Bone marrow (tissue), 2 donors: ENCODE data around the gene RFPL4AL1.
"Not testable (repeated sequence)": the region's sequence is repeated elsewhere in the genome, so short reads cannot be mapped to it uniquely, and the experiment has no call there.

ENCODE experiments used
- DNase-seq, 2 donors: peaks; one replicate each; lab custom pipeline; 2025; lab: John Stamatoyannopoulos, UW

Gene RFPL4AL1

GRCh38 chr19:55768818-55769217 lies at the start of gene RFPL4AL1:
RFPL4AL1 (plus strand) TSS chr19:55769118; CDS start chr19:55771805, 2,687 bp downstream.
- DNase-seq, result not testable (repeated sequence)

GRCh38 chr19:55720214-55720746 lies 48.6 kb upstream of the RFPL4AL1 start:
- DNase-seq, result no peak

- no peak for DNase-seq
Observed at GRCh38 chr19:55720801-55721200, 48.1 kb upstream of the RFPL4AL1 start.

GRCh38 chr19:55723491-55723890 lies 45.4 kb upstream of the RFPL4AL1 start:
- DNase-seq, result no peak

- DNase-seq, result not testable (repeated sequence)
Observed at GRCh38 chr19:55730378-55730777, 38.5 kb upstream of the RFPL4AL1 start.

GRCh38 chr19:55738302-55738701 lies 30.6 kb upstream of the RFPL4AL1 start, which contains the start of gene NLRP9:
NLRP9 (minus strand) TSS chr19:55738402; CDS start chr19:55738374, 28 bp downstream.
- no peak for DNase-seq

- DNase-seq, result no peak
Observed at GRCh38 chr19:55750715-55751114, 18.2 kb upstream of the RFPL4AL1 start.

GRCh38 chr19:55753401-55753800 lies 15.5 kb upstream of the RFPL4AL1 start:
- DNase-seq, result no peak

GRCh38 chr19:55756808-55757207 lies 12.1 kb upstream of the RFPL4AL1 start:
- not testable (repeated sequence) for DNase-seq

GRCh38 chr19:55758797-55759196 lies 10.1 kb upstream of the RFPL4AL1 start, which contains the start of gene RFPL4A:
RFPL4A (plus strand) TSS chr19:55759097; CDS start chr19:55761801, 2,704 bp downstream.
- not testable (repeated sequence) for DNase-seq

GRCh38 chr19:55766466-55766865 lies 2.5 kb upstream of the RFPL4AL1 start:
- no peak for DNase-seq

- DNase-seq, result not testable (repeated sequence)
Observed at GRCh38 chr19:55769632-55770031, 714 bp downstream of the RFPL4AL1 start.

GRCh38 chr19:55777528-55777927 lies 8.6 kb downstream of the RFPL4AL1 start:
- no peak for DNase-seq

GRCh38 chr19:55778331-55778730 lies 9.4 kb downstream of the RFPL4AL1 start:
- no peak for DNase-seq

- DNase-seq, result no peak
Observed at GRCh38 chr19:55781112-55781511, 12.2 kb downstream of the RFPL4AL1 start.

- no peak for DNase-seq
Observed at GRCh38 chr19:55795021-55795420, 26.1 kb downstream of the RFPL4AL1 start.

GRCh38 chr19:55801416-55801815 lies 32.5 kb downstream of the RFPL4AL1 start:
- DNase-seq, result no peak

- DNase-seq, result no peak
Observed at GRCh38 chr19:55802281-55802680, 33.4 kb downstream of the RFPL4AL1 start.

GRCh38 chr19:55809381-55810058 lies 40.6 kb downstream of the RFPL4AL1 start:
- no peak for DNase-seq

GRCh38 chr19:55811340-55811739 lies 42.4 kb downstream of the RFPL4AL1 start:
- no peak for DNase-seq

GRCh38 chr19:55812449-55812848 lies 43.5 kb downstream of the RFPL4AL1 start:
- DNase-seq, result no peak

GRCh38 chr19:55813906-55814305 lies 45.0 kb downstream of the RFPL4AL1 start:
- no peak for DNase-seq

- DNase-seq, result no peak
Observed at GRCh38 chr19:55820037-55820436, 51.1 kb downstream of the RFPL4AL1 start.
